Neural cell (in vitro differentiated cells): ENCODE data around the gene CSKMT. TPM values are rescaled to one million over a fixed set of nuclear protein-coding genes. Genes with fewer than 3 reads are reported as not detected.
A peak's percentile ranks its signal among the peaks of the same experiment; 100 is the strongest.

Experiments used
- H2AFZ ChIP-seq: fragments of 200-600, 300-800 bp; sonication (generic), shearing (Covaris generic); 2 replicates; pipeline ENCODE4 v1.6.0; 2014; ENCODE audit warnings: low read depth, mild to moderate bottlenecking, antibody characterized with exemption, low read length, moderate library complexity
- H3F3A ChIP-seq: fragments of 200-600 bp; shearing (Covaris generic); 2 replicates; pipeline ENCODE4 v1.6.1; 2016; ENCODE audit warnings: mild to moderate bottlenecking, moderate library complexity, mixed read lengths, antibody characterized with exemption, low read length; ENCODE audit not compliant: insufficient read depth, poor library complexity, severe bottlenecking
- H3K27ac ChIP-seq: fragments of 200-600, 300-800 bp; sonication (generic), shearing (Covaris generic); 2 replicates; pipeline ENCODE4 v1.5.1; 2014; ENCODE audit warnings: mild to moderate bottlenecking, low read length, moderate library complexity
- H3K27me3 ChIP-seq: fragments of 300-800, 200-600 bp; sonication (generic), shearing (Covaris generic); 2 replicates; pipeline ENCODE4 v1.6.0; 2014; ENCODE audit warnings: mild to moderate bottlenecking, low read depth, low read length, moderate library complexity; ENCODE audit not compliant: insufficient read depth
- H3K36me3 ChIP-seq: fragments of 300-800, 200-600 bp; sonication (generic), shearing (Covaris generic); 2 replicates; pipeline ENCODE4 v1.5.1; 2014; ENCODE audit warnings: mild to moderate bottlenecking, antibody characterized with exemption, low read length, moderate library complexity; ENCODE audit not compliant: insufficient read depth
- H3K4me2 ChIP-seq: fragments of 300-800, 200-600 bp; sonication (generic), shearing (Covaris generic); 2 replicates; pipeline ENCODE4 v1.6.0; 2014; ENCODE audit warnings: mild to moderate bottlenecking, low read length
- H3K4me3 ChIP-seq: fragments of 300-800, 200-600 bp; sonication (generic), shearing (Covaris generic); 2 replicates; pipeline ENCODE4 v1.5.1; 2014; ENCODE audit warnings: mild to moderate bottlenecking, low read length, moderate library complexity
- H3K79me2 ChIP-seq: fragments of 200-600 bp; shearing (Covaris generic); replicated peaks from 2 replicates; pipeline ENCODE4 v1.6.0; 2014; ENCODE audit warnings: mild to moderate bottlenecking, low read length, moderate library complexity; ENCODE audit not compliant: insufficient read depth
- H3K9ac ChIP-seq: fragments of 300-800, 200-600 bp; sonication (generic), shearing (Covaris generic); 2 replicates; pipeline ENCODE4 v1.6.1; 2016; ENCODE audit warnings: mild to moderate bottlenecking, low read length, mixed read lengths
- H3K9me2 ChIP-seq: fragments of 200-600 bp; shearing (Covaris generic); 2 replicates; pipeline ENCODE4 v1.6.1; 2016; ENCODE audit warnings: mild to moderate bottlenecking, low read length, mixed read lengths; ENCODE audit not compliant: insufficient read depth
- H3K9me3 ChIP-seq: fragments of 200-600, 300-800 bp; sonication (generic), shearing (Covaris generic); 2 replicates; pipeline ENCODE4 v1.6.1; 2016; ENCODE audit warnings: mild to moderate bottlenecking, mixed run types, low read length, moderate library complexity, mixed read lengths
- H4K20me1 ChIP-seq: fragments of 200-600 bp; shearing (Covaris generic); 2 replicates; pipeline ENCODE4 v1.6.1; 2016; ENCODE audit warnings: mild to moderate bottlenecking, mixed run types; ENCODE audit not compliant: insufficient read depth
- CTCF ChIP-seq: fragments of 450-650 bp; IDR thresholded peaks from 2 replicates; pipeline ENCODE4 v1.5.1; 2014; ENCODE audit warnings: antibody characterized with exemption, mild to moderate bottlenecking, moderate library complexity; ENCODE audit not compliant: poor library complexity, severe bottlenecking
- EP300 ChIP-seq: fragments of 450-650 bp; conservative IDR thresholded peaks from 2 replicates; pipeline ENCODE4 v1.6.1; 2014; ENCODE audit warnings: antibody characterized with exemption, mild to moderate bottlenecking, moderate library complexity; ENCODE audit not compliant: poor library complexity, severe bottlenecking
- EZH2 ChIP-seq: fragments of 200-600, 300-800 bp; shearing (Covaris generic), sonication (generic); IDR thresholded peaks from 2 replicates; pipeline ENCODE4 v1.6.1; 2014; ENCODE audit warnings: antibody characterized with exemption, low read length, borderline replicate concordance, mild to moderate bottlenecking; ENCODE audit not compliant: insufficient read depth, poor library complexity, severe bottlenecking
- MXI1 ChIP-seq: fragments of 450-650 bp; conservative IDR thresholded peaks from 2 replicates; pipeline ENCODE4 v1.6.1; 2014; ENCODE audit warnings: antibody characterized with exemption, mild to moderate bottlenecking; ENCODE audit not compliant: poor library complexity, severe bottlenecking
- POLR2AphosphoS5 ChIP-seq: IDR thresholded peaks from 2 replicates; pipeline ENCODE4 v1.6.1; 2012
- RAD21 ChIP-seq: fragments of 450-650 bp; conservative IDR thresholded peaks from 2 replicates; pipeline ENCODE4 v1.6.1; 2014; ENCODE audit warnings: antibody characterized with exemption, mild to moderate bottlenecking, moderate library complexity
- REST ChIP-seq: IDR thresholded peaks from 2 replicates; pipeline ENCODE4 v1.6.1; 2012; ENCODE audit warnings: borderline replicate concordance
- SMC3 ChIP-seq: fragments of 450-650 bp; conservative IDR thresholded peaks from 2 replicates; pipeline ENCODE4 v1.6.1; 2014; ENCODE audit warnings: antibody characterized with exemption, mild to moderate bottlenecking, moderate library complexity; ENCODE audit not compliant: poor library complexity
- TAF1 ChIP-seq: IDR thresholded peaks from 2 replicates; pipeline ENCODE4 v1.6.1; 2012; ENCODE audit warnings: low read depth
- polyA plus RNA-seq: library from polyadenylated mRNA; depleted of rRNA; stranded (reverse); fragments of >200 nt; gene quantifications from 2 replicates; pipeline ENCODE4 v1.2.3, GENCODE V29; 2014

CSKMT gene
- polyA plus RNA-seq, 1 donor from 2014 or later: 16.0 TPM

GRCh38 chr11:62676698-62677097 is 11.6 kb downstream of the CSKMT start:
- no peaks in the 10 kb centered on the region for H3K9me3 ChIP-seq
- no peaks in the 10 kb centered on the region for H3K9me2 ChIP-seq
- no peaks in the 10 kb centered on the region for H3F3A ChIP-seq
- H3K27ac ChIP-seq: no peak overlapping the region
- H2AFZ ChIP-seq: no peak overlapping the region
- H3K36me3 ChIP-seq: no peaks in the 10 kb centered on the region
- no peaks in the 10 kb centered on the region for H4K20me1 ChIP-seq
- no peak overlapping the region for H3K9ac ChIP-seq
- no peak overlapping the region for H3K4me2 ChIP-seq
- TF ChIP-seq TAF1 (no peak), EP300 (no peak), POLR2AphosphoS5 (no peak), EZH2 (no peak), MXI1 (no peak), RAD21 (no peak)
- no peaks in the 10 kb centered on the region for H3K27me3 ChIP-seq
- peaks cover 8% of the 10 kb centered on the region for H3K79me2 ChIP-seq
- H3K4me3 ChIP-seq: no peak overlapping the region

- Histone ChIP-seq H3K9me2 (no peaks in the 10 kb centered on the region), H3K36me3 (no peaks in the 10 kb centered on the region), H3K9me3 (no peaks in the 10 kb centered on the region), H3F3A (no peaks in the 10 kb centered on the region), H3K27me3 (no peaks in the 10 kb centered on the region), H3K4me3 (peak overlapping the region; percentile 79), H3K27ac (no peak overlapping the region), H3K9ac (no peak overlapping the region), H3K4me2 (no peak overlapping the region), H2AFZ (no peak overlapping the region), H3K79me2 (peaks cover 8% of the 10 kb centered on the region), H4K20me1 (no peaks in the 10 kb centered on the region)
- no peak for TF ChIP-seq SMC3
- TF ChIP-seq TAF1: no peak
- TF ChIP-seq MXI1: no peak
Measured at GRCh38 chr11:62677156-62677555, 12.0 kb downstream of the CSKMT start.

- no peaks in the 10 kb centered on the region for H3K27me3 ChIP-seq
- H3K36me3 ChIP-seq: no peaks in the 10 kb centered on the region
- H4K20me1 ChIP-seq: no peaks in the 10 kb centered on the region
- no peak for TF ChIP-seq CTCF
- no peak for TF ChIP-seq SMC3
- TF ChIP-seq RAD21: no peak
- TF ChIP-seq REST: no peak
- no peak for TF ChIP-seq TAF1
- TF ChIP-seq EP300: no peak
- no peak for TF ChIP-seq MXI1
- TF ChIP-seq EZH2: no peak
- TF ChIP-seq POLR2AphosphoS5: no peak
- peak overlapping the region; percentile 84 for H3K9ac ChIP-seq
- H3K4me3 ChIP-seq: peak overlapping the region; percentile 79
- H3F3A ChIP-seq: no peaks in the 10 kb centered on the region
- peaks cover 8% of the 10 kb centered on the region for H3K79me2 ChIP-seq
- H2AFZ ChIP-seq: no peak overlapping the region
- H3K4me2 ChIP-seq: peak overlapping the region; percentile 91
- no peaks in the 10 kb centered on the region for H3K9me2 ChIP-seq
- H3K9me3 ChIP-seq: no peaks in the 10 kb centered on the region
- no peak overlapping the region for H3K27ac ChIP-seq
Measured at GRCh38 chr11:62677714-62678113, 12.6 kb downstream of the CSKMT start.
